Measurements from ENCODE around the gene XCR1.
"Not testable (repeated sequence)": the region's sequence is repeated elsewhere in the genome, so short reads cannot be mapped to it uniquely, and the experiment has no call there.

XCR1 gene

DNA sequence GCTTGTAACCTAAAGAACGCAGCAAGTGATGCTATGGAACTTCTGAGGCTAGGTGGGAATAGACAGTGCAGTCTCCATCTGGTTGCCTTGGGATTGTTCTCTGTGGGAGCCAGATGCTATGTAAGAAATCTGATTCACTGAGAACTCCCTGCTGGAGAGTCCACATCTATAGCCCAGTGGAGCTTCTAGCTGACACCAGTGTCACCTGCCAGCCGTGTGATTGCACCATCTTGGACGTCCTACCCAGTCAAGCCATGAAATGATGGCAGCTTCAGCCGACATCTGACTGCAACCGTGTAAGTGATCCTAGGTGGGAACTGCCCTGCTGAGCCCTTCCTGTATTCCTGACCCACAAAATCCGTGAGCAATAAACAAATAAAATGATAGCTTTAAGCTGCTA is 19.2 kb downstream of the XCR1 start:
- in situ Hi-C loops (cut with HindIII; ENCODE audit: low sequenced_read_pairs): no loop called here

DNA sequence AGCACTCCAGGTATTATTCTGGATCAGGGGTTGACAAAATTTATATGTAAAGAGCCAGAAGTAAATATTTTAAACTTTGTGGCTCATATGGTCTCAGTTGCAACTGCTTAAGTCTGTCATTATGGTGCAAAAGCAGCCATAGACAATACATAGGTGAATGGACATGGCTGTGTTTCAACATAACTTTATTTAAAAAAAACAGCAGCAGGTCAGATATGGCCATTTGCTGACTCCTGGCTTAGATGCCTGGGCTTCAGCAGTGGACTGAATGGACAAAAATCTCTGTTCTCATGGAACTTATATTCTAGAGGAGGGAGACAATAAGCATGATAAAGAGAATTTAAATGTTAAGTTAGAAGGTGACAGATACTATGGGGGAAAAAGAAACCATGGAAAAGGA is 20.0 kb downstream of the XCR1 start:
- in situ Hi-C loops (cut with HindIII; ENCODE audit: low sequenced_read_pairs): no loop called here

DNA sequence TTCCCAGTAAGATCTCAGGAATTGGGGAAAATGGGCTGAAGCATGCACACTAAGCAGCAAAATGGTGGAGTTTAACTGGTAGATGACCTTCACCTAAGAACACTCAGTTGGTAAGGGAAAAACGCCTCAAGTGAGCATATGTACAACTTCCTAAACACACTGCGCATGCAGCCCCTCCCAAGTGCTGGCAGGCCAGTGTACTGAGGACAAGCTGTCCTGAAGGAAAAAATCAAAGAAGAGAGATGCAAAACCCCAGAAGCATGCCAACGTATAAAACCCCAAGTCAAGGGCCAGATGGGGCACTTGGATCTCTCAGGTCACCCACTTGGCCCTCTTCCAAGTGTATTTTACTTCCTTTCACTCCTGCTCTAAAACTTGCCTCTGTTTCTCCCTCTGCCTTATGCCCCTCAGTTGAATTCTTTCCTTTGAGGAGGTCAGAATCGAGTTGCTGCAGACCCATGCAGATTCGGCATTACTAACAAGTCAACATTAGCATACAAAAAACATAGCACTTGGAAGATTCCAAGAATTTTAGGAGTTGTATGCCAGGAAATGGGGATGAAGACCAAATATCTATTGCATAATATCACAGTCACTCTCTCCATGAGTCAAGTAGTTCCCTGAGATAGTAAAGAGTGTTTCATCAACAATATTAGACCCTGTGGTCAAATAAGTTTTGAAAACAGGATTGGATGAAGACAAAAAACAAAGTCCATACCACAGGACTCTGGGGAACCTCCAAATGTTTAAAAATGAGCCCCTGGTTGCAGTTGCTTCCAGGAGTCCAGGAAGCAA is 20.8 kb downstream of the XCR1 start:
- in situ Hi-C loops (cut with HindIII; ENCODE audit: low sequenced_read_pairs): no loop called here

DNA sequence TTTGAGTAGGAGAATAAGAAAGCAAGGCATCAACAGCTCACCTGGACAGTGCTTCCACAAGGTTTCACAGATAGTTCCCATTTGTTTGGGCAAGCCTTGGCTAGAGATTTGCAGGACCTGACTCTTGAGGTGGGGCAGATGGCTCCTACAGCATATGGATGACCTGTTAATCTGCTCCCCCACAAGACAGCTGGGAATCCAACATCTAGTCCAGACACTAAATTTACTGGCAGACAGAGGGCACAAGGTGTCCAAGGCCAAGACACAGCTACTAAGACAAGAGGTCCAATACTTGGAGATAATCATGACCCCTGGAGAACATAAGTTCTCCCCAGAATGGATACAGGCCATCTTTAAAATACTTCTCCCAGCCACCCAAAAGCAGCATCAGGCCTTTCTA is 23.6 kb downstream of the XCR1 start:
- in situ Hi-C loops (cut with HindIII; ENCODE audit: low sequenced_read_pairs): not testable (repeated sequence)

DNA sequence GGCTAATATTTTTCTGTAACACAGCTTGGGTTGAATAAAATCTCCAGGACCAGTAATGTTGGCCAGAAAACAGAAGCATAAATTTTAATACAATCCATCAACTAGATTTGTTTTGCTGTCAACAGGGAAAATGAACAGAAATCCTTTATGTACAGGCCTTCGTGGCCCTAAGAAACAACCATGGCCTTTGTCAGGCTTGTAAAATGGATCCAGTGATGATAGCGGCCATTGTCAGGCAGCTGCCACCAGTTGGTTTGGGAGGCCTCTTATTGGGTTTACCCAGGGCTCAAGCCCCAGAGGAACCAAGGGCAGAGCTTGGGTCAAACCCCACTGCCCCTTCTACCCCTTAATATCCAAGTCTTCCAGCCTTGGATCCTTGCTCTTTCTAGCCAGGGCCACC is 26.1 kb downstream of the XCR1 start:
- in situ Hi-C loops (cut with HindIII; ENCODE audit: low sequenced_read_pairs): no loop called here

DNA sequence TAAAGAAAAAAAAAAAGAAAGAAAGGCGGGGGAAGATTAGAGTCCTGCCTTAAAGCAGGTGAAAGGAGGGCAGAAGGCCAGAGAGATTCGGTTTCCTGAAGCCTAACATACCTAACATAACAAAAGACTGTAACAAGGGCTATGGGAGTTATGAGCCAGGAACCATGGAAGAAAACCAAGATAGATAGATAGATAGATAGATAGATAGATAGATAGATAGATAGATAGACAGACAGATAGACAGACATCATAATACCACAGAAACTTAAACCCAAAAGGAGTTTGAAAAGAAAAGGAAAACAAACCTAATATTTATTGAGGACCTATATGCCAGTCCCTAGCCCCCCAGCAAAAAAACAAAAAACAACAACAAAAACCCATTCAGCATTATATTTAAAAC is 29.3 kb downstream of the XCR1 start:
- in situ Hi-C loops (cut with HindIII; ENCODE audit: low sequenced_read_pairs): no loop called here

DNA sequence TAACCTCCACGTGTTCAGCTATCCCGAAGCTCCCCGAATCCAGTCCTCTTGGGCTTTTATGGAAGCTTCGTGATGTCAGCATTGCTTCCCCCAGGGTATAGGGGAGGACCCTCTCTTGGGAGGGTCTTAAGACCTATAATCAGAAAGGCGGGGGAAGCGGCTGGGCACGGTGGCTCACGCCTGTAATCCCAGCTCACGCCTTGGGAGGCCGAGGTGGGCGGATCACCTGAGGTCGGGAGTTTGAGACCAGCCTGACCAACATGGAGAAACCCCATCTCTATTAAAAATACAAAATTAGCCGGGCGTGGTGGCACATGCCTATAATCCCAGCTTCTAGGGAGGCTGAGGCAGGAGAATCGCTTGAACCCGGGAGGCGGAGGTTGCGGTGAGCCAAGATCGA is 29.8 kb downstream of the XCR1 start:
- in situ Hi-C loops (cut with HindIII; ENCODE audit: low sequenced_read_pairs): not testable (repeated sequence)

DNA sequence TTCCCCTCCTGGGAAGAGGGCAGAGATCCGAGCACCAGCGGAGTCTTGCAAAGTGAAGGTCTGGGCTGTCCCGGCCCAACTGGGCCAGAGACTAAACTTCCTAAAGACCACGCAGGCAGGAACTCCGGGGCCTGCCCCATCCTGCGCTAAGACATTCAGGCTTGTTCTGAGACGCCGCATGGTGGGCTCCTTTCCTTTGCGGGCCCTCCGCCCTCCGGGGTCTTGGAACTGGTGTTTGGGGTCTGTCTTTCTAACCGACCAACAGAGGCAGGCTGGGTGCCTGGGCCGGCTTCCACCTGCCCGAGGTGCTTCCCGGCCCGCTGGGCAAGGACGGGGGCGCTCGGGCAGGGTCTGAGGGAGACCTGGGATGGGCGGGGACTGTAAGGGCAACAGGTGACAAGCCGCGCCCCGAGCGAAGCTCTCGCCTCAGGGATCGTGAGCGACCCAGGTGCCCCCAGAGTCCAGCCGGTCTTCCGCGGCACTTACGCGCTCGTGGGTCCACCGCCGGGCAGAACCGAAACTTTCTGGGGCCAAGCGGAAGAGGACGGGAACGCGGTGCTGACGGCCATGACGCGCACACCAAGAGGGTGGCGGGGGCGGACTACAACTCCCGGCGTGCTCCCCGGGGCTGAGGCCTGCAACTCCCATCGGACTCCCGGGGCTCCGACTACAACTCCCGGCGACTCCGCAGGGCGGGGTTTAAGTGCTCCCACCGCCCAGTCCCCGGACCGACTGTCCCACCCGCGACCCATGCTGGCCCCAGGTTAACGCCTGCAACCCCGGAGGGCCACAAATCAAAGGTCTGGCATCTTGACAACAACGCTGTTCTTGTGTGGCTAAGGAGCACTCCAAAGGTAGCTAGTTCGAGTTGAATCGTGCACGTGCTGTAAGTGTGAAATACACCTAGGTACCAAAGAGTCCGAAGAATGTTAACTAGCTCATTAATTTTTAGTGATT is 31.8 kb downstream of the XCR1 start, which contains the start of gene FYCO1:
Gene FYCO1, minus strand, starts transcription at position 589 of the 957 bp plus-strand sequence. CDS start 10,914 bp downstream, outside the sequence.
- in situ Hi-C loops (cut with HindIII; ENCODE audit: low sequenced_read_pairs): no loop called here

DNA sequence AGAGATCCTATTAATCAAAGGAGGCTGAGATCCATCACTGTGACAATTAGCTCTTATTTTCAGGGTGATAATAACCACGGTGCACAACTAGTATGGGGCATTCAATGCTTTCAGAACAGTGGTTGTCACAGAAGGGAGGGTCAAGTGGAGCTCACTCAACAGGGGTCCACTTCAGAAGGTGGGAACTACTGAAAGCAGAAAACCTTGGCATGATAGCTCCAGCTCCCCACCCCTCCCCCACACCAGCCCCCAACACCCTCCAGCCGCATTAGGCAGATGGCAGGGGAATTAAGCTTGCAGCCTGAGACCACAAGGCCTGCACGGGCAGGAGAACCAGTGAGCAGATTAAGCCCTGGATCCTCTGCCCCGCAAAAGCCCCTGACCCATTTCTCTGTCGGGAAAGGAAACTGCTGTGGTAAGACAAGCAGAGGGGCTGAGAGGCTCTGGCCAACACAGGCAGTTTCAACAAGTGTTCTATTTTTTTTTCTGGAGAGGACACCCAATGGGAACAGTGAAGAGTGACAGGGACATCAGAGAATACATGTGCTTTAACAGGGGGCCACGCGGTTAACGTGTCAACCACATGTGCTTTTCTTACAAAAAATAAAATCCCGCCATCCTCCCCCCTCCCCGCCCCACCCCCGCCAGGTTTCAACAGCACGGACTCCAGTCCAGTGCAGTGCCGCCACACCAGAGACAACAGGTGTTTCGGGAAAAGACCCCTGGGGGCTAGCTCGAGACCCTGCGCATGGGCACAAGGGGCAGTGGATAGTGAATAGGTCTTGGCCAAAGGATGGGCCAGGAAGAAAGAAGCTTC is 32.7 kb downstream of the XCR1 start:
- in situ Hi-C loops (cut with HindIII; ENCODE audit: low sequenced_read_pairs): no loop called here

DNA sequence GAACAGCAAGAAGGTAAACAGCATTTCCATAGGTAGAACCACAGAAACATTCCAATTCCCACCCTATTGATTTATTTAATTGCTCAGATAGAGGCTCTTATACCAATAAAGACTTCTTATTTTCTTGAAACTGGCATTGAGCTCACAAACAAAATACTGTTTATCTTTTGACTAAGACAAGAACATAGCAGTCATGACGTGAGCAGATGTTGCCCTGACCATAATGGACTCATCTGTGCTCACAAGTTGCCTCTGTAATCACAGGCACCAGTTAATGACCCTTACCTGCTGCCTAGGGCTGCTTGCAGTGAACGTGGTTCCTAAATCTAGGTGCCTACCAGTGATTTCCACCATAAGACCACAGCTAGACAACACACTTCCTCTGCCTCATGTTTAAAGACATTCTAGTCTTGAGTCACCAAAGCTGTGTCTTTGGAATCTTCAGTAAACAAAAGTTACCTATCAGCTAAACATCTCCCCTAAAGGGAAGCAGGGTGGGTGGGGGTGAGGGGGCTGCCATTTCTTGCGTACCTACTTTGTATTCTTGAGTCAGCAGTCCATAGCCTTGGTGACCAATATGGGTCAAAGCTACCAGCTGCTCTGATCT is 33.8 kb downstream of the XCR1 start:
- in situ Hi-C loops (cut with HindIII; ENCODE audit: low sequenced_read_pairs): no loop called here

DNA sequence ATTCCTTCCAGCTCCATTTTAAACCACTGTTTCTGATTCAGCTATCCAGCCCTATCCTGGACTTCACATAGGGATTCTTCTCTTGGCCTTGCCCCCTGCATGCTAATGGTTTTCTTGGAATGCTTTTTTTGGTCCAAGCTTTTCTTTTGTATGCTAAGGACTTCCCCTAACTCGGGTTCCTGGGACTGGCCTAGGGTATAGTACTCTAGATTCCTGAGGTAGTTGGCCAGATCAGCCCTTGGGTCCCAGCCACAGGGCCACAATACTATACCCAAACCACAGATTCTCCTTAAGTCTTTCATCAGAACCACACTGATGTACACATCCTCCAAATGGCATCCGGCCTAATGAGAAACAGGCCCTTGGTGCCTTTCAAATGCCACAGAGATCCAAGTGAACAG is 34.5 kb downstream of the XCR1 start:
- in situ Hi-C loops (cut with HindIII; ENCODE audit: low sequenced_read_pairs): no loop called here

DNA sequence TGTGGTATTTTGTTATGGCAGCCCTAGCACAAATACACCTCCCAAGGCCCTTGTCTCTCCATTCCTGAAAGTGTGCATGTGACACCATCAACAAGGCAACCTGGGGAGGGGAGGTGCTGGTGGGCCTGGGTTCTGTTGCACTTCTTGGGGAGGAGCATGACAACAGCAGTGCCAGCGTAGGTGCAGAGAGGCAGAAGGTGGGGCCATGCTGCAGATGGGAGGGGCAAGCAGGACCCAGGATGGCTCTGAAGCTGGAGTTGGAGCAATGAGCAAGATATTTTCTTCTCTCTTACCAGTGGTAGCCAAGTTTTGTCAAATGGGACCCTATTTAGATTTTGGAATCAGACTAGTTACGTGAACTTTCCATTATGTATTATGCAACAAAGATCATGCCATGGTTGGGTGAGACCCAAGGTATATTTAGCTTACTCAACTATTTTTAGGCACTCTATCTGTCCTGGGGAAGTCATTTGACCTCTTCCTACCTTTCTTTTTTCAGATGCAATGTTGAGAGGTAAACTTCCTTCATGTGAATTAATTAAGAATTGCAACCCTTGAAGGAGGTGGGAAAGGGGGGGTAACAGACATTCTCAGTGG is 35.1 kb downstream of the XCR1 start:
- in situ Hi-C loops (cut with HindIII; ENCODE audit: low sequenced_read_pairs): no loop called here

DNA sequence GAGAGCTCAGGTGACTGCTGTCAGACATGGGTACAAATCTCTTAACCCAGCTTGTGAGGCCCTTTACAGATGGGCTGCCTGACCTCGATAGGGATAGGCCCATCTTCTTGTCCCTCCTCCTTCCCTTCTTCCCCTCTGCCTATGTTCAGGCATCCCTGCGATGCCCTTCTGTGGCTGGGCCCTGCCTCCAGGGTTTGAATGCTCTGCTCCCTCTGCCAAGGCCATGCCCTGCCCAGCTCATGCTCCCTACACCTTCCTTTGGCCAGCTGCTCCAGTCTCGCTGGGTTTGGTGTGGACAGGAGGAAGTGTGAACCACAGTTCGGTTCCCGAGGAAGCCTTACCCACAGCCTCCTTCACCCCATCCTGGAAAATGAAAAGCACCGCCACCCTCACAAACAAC is 35.9 kb downstream of the XCR1 start:
- in situ Hi-C loops (cut with HindIII; ENCODE audit: low sequenced_read_pairs): no loop called here

DNA sequence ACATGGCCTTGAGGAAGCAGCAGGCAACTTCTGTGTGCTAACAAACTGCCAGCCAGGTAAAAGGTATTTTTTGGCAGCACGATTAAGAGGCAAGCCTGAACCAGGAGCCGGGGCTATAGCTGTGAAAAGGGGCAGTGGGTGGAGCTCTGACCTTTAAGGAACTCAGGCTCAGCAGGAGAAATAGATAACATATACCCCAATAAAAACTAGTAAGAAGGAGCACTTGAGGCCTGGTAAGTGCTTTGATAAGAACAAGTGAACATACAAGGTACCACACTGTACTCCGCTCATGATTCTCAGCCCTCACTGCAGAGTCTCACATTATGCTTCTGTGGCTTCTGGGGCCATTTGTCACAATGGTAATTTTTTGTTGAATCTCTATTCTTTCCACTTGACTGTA is 37.1 kb downstream of the XCR1 start:
- in situ Hi-C loops (cut with HindIII; ENCODE audit: low sequenced_read_pairs): no loop called here

DNA sequence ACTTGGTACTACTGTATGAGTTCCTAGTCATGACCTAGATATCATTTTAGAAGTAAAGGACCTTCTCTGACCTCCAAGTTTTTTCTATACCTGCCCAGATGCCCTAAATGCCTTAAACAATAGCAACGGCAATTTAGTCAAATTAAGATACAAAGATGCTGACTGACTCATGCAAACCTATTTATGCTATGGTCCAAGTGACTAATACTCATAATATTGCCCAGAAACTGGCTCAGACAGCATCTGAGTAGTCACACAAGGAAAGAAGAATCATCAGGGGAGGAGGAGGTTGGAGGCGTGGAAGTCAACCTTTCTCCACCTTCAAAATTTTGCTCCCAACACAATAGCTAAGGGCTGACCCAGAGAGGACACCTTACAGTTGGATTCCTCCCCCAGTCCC is 38.5 kb downstream of the XCR1 start:
- in situ Hi-C loops (cut with HindIII; ENCODE audit: low sequenced_read_pairs): no loop called here

DNA sequence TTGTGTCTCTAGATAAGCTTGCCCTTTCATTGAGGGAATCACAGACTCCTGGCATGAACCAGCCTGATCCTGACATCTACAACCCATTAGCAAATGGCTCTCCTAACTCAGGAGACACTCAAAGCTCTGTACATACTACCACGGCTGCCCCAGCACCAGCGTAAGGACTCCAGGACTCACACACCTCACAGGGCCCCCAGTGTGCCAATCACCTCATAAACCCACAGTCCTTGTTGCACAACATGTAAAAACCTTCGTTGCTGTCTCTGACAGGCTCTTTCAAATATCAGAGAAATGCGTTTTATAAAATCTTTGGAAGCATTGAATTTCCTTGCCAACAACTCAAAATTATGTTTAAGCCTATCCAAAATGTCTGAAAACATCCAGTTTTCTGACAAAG is 38.9 kb downstream of the XCR1 start:
- in situ Hi-C loops (cut with HindIII; ENCODE audit: low sequenced_read_pairs): no loop called here

DNA sequence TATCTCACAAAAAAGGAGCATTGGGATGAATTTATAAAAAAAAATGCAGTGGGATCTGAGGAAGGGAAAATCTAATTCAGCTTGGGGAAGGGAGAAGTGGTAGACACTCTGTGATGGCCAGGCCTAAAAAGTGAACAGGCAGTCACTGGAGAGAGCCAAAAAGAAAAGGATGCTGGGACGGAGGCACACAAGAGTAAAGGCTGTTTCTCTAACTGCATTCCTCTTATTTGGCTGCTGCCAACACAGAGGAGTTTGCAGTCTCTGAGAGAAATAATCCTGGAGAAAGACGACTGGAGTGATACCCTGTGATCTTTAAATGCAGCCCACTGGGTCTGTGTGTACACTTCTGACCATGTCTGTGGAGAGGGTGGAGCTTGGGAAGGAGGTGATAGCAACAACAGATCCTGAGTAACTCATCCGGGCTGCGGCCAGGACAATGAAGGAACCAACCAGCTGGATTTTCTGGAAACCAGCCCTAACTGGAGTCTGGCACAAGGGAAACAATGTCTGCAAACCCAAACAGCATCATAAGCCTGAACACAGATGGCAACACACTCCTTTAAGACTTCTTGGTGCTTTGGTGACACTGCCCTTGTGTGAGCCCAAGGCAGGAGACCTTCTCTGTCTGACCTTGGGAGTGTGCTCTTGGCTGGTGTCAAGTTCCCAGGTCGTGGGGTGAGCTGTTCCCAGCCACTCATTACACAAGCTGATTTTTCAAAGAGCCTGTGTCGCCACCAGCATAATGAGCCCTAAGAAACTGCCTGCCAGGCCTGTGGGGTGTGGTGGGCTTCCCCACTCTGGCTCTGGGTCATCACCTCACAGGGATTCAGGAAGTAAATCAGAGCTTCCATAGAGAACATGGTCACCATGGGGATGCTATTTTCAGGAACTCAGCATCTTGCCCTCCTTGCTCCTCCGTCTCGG is 39.7 kb downstream of the XCR1 start:
- in situ Hi-C loops (cut with HindIII; ENCODE audit: low sequenced_read_pairs): no loop called here

DNA sequence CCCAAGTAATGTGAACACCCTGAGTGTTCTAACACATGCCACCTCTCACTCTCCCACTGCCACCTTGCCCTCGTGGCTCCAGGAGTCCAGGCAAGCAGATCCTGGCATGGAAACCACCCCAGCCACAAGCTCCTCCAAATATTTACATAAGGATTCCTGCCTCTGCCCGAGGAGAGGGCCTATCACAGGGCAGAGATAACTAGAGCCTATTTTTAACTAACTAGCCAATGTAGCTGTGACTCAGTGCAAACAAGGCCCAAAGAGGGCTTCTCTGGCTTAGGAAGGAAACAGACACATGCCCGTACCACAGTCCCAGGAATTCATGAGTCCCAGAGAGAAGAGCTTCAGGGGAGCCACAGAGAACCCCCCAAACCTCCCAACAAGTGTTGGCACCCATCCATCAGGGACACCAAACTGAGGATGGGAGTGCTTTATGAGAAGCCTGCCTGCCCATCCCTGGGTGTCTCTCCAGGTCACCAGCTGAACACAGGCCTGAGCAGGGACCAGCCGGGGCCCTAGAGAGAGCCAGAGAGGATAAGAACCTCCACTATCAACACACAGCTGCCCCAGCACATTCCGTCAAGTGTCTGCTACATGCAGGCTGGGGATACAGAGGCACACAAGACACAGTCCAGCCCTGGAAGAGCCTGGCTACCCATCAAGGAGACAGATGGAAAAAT is 40.8 kb downstream of the XCR1 start:
- in situ Hi-C loops (cut with HindIII; ENCODE audit: low sequenced_read_pairs): no loop called here

Data from endothelial cell of hepatic sinusoid (primary cell).